Measurements from ENCODE around the gene UBE2E2. TPM values are rescaled to one million over a fixed set of nuclear protein-coding genes. Genes with fewer than 3 reads are reported as not detected.

UBE2E2 gene
- total RNA-seq, 2 experiments from 2014 or later: 41.1 to 48.8 TPM

- TF ChIP-seq EZH2phosphoT487 (IDR thresholded peaks at IDR 0.05; ENCODE audit: borderline replicate concordance, low read depth, low read length): no peak
- TF ChIP-seq CTCF (conservative IDR thresholded peaks at IDR 0.05; ENCODE audit: low read length): no peak
- no peak overlapping the region for H2AFZ ChIP-seq (ENCODE audit: low read length)
- H3K4me3 ChIP-seq (ENCODE audit: low read depth, low read length, poor library complexity, severe bottlenecking): no peak overlapping the region
- H3K4me2 ChIP-seq (ENCODE audit: low read length): no peak overlapping the region
- H3K36me3 ChIP-seq (ENCODE audit: insufficient read depth, low read length): no peaks in the 10 kb centered on the region
- H4K20me1 ChIP-seq (ENCODE audit: insufficient read depth, low read length): no peaks in the 10 kb centered on the region
- no peaks in the 10 kb centered on the region for H3K79me2 ChIP-seq (ENCODE audit: insufficient read depth, low read depth, low read length)
- ChIA-PET POLR2A (interaction anchor here (0.8 to 1.8 kb wide), 6 partner anchors 13 to 240 kb away, joined by 3 to 6 read pairs (median 4); no protein-coding TSS in a partner anchor), CTCF (ENCODE audit: unreplicated experiment) (interaction anchor here (0.6 kb wide), 1 partner anchor 9 kb away, joined by 3 read pairs; no protein-coding TSS in a partner anchor)
- intact Hi-C loops (cut with micrococcal nuclease; ENCODE audit: unreplicated experiment): no loop called here
- no peak overlapping the region for H3K27ac ChIP-seq (ENCODE audit: low read depth, low read length, poor library complexity, severe bottlenecking)
- no peaks in the 10 kb centered on the region for H3K9me3 ChIP-seq (ENCODE audit: low read length)
- H3K9me2 ChIP-seq (ENCODE audit: insufficient read depth, low read length): no peaks in the 10 kb centered on the region
- BruUV-seq (replicated peaks): no TSS peak
- DNase-seq (ENCODE audit: low spot score): no peak
- no peaks in the 10 kb centered on the region for H3K4me1 ChIP-seq (ENCODE audit: insufficient read depth, low read length, poor library complexity, severe bottlenecking)
Observed at GRCh38 chr3:23537101-23537551, 334.0 kb downstream of the UBE2E2 start.

GRCh38 chr3:23539185-23539584 lies 336.1 kb downstream of the UBE2E2 start:
- H2AFZ ChIP-seq (ENCODE audit: low read length): no peak overlapping the region
- no TSS peak for BruUV-seq (replicated peaks)
- POLR2A ChIA-PET: no interaction called here
- intact Hi-C loops (cut with micrococcal nuclease; ENCODE audit: unreplicated experiment): no loop called here
- H3K4me1 ChIP-seq (ENCODE audit: insufficient read depth, low read length, poor library complexity, severe bottlenecking): no peaks in the 10 kb centered on the region
- no peaks in the 10 kb centered on the region for H4K20me1 ChIP-seq (ENCODE audit: insufficient read depth, low read length)
- DNase-seq (ENCODE audit: low spot score): no peak
- no peak overlapping the region for H3K4me3 ChIP-seq (ENCODE audit: low read depth, low read length, poor library complexity, severe bottlenecking)
- CTCF ChIA-PET (ENCODE audit: unreplicated experiment): no interaction called here
- no peaks in the 10 kb centered on the region for H3K9me3 ChIP-seq (ENCODE audit: low read length)
- H3K79me2 ChIP-seq (ENCODE audit: insufficient read depth, low read depth, low read length): no peaks in the 10 kb centered on the region
- no peaks in the 10 kb centered on the region for H3K9me2 ChIP-seq (ENCODE audit: insufficient read depth, low read length)
- H3K27ac ChIP-seq (ENCODE audit: low read depth, low read length, poor library complexity, severe bottlenecking): no peak overlapping the region
- H3K36me3 ChIP-seq (ENCODE audit: insufficient read depth, low read length): no peaks in the 10 kb centered on the region
- TF ChIP-seq EZH2phosphoT487 (IDR thresholded peaks at IDR 0.05; ENCODE audit: borderline replicate concordance, low read depth, low read length) (no peak), CTCF (conservative IDR thresholded peaks at IDR 0.05; ENCODE audit: low read length) (no peak)
- H3K4me2 ChIP-seq (ENCODE audit: low read length): no peak overlapping the region

GRCh38 chr3:23540600-23540999 lies 337.5 kb downstream of the UBE2E2 start:
- no TSS peak for BruUV-seq (replicated peaks)

More at GRCh38 chr3:23540600-23540999, 337.5 kb downstream of the UBE2E2 start:
- POLR2A ChIA-PET: interaction anchor here (0.8 to 1.2 kb wide), 2 partner anchors 9 to 87 kb away, joined by 3 to 7 read pairs; no protein-coding TSS in a partner anchor
- Histone ChIP-seq H3K79me2 (ENCODE audit: insufficient read depth, low read depth, low read length) (no peaks in the 10 kb centered on the region), H4K20me1 (ENCODE audit: insufficient read depth, low read length) (no peaks in the 10 kb centered on the region), H3K4me1 (ENCODE audit: insufficient read depth, low read length, poor library complexity, severe bottlenecking) (no peaks in the 10 kb centered on the region), H3K27ac (ENCODE audit: low read depth, low read length, poor library complexity, severe bottlenecking) (no peak overlapping the region), H3K36me3 (ENCODE audit: insufficient read depth, low read length) (no peaks in the 10 kb centered on the region), H2AFZ (ENCODE audit: low read length) (no peak overlapping the region), H3K4me2 (ENCODE audit: low read length) (no peak overlapping the region), H3K4me3 (ENCODE audit: low read depth, low read length, poor library complexity, severe bottlenecking) (no peak overlapping the region), H3K9me3 (ENCODE audit: low read length) (no peaks in the 10 kb centered on the region), H3K9me2 (ENCODE audit: insufficient read depth, low read length) (no peaks in the 10 kb centered on the region)
- TF ChIP-seq EZH2phosphoT487 (IDR thresholded peaks at IDR 0.05; ENCODE audit: borderline replicate concordance, low read depth, low read length): no peak
- TF ChIP-seq CTCF (conservative IDR thresholded peaks at IDR 0.05; ENCODE audit: low read length): no peak
- intact Hi-C loops (cut with micrococcal nuclease; ENCODE audit: unreplicated experiment): no loop called here
- CTCF ChIA-PET (ENCODE audit: unreplicated experiment): no interaction called here
- DNase-seq (ENCODE audit: low spot score): no peak

Measured in OCI-LY7 (cell line).